Fibroblast of skin of scalp (primary cell): ENCODE results near the gene ZNF280C.

ENCODE experiments used
- DNase-seq: peaks from one replicate; pipeline ENCODE4 v3.0.0-alpha.2; 2013

The ZNF280C gene

DNA sequence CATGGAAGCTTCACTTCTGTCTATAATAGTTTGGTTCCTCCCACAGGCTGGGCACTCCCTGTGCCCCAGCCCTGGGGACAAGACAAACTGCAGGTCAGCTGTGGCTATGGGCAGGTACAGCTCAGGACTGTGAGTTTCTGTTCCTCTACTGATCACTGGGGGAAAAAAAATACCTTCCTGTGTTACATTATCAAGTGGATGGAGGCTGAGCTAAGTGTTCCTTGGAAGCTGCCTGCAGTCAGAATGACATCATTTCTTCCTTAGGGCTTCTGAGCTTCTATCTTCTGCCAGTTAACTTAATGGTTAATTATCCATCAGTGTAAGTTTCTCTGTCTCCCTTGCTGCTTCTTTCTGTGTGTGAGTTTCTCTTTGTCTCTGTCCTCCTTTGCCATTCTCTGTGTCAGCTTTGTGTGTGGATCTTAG lies 92.3 kb downstream of the ZNF280C start:
- DNase-seq: no peak

DNA sequence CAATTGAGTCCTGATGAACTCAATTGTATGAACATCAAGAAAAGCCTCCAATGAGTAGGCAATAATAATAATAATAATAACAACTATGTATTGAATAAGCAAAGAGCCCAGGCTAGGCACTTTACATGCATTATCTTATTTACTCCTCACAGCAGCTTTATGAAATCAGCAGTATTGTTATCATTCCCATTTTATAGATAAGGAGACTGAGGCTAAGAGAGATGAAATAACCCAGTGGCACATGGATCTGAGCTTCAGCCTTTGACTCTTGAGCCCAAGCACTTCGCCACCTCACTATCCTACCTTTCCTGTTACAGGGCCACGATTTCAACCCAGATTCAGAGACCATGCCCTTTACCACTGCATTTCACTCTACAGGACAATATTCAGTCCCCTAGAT lies 93.8 kb downstream of the ZNF280C start:
- DNase-seq: no peak

DNA sequence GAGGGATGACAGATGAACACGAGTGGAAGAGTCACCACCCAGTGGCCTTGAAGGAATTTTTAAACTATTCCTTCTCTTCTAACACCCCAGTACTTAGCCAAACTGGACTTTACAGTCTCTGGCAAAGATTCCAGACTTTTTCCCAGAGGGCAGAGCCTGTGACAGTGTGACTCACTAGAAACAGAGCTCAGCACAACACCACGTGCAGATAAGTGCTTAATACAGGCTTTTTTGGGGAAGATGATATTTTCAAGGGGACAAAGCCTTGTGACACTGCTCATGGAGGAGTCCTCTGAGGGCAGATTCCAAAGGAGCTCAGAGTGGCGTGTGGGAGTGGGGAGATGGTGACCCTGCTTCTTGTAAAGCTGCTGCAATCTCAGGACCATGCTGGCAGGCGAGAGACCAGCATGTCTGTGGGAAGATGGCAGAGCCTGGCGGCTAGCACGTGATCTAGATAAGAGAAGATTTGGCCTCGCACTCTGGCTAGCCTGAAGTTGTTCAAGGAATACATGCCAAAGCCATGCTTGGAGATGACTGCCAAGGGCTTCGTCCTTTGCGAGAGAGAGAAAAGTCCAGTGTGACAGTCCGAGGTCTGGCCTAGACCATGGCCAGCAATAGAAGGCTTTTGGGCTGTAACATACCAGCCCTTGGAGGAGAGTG lies 94.5 kb downstream of the ZNF280C start:
- DNase-seq: peak; percentile 72

DNA sequence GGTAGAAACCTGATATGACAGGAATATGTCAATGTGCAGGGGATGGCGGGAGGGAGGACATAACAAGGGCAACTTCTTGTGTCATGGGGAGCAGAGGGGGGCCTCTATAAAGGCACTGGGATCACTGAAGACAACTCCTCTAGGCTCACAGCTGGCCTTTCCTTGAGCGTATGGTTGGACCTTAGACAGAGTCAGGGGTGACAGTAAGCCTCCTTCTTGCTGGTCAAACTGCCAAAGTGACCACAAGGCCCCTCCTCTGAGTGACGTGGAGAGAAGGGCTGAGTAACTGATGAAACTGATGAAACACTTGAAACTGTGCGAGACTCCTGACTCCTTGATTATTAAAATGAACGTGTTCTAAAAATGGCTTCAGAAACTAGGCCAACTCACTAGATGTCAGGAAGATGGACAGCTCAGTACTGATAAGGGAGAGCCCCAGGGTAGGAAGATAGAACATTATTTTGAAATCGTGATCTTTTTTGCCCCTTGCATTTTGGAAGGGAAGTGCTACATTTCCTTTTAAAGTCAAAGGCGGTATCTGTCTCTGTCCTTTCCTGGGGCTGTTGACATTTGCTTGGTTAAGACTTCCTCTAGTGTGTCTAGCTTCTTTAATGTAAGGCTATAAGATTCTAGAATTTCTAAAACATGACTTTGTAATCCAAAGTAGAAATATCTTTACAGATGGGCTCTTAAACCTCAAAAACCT lies 95.4 kb downstream of the ZNF280C start:
- DNase-seq: peak; percentile 78

DNA sequence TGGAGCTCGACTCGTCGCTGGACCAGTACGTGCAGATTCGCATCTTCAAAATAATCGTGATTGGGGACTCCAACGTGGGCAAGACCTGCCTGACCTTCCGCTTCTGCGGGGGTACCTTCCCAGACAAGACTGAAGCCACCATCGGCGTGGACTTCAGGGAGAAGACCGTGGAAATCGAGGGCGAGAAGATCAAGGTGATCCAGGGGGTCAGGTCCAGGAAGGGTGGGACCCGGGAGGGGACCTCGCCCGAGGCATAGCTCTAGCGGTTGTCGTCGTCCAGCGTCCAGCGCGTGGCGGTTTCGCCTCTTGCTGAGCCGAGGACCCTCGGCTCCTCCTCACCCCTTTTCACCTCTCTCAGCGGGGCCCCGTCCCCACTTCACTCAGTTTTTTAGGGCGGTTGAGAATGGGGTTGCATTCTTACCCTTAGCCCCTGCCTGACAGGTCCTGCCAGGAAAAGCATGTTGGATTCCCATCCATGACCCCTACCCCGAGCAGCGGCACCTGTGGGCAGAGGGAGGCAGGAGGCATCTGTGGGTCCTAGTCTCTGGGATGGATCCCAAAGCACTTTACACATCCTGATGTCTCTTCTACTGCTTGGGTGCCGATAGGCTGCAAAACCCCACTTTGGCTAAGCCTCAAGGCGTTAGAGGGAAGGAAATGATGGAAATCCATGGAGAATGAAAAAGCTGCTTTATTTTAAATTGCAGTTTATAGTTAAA lies 96.4 kb downstream of the ZNF280C start:
- no peak for DNase-seq

DNA sequence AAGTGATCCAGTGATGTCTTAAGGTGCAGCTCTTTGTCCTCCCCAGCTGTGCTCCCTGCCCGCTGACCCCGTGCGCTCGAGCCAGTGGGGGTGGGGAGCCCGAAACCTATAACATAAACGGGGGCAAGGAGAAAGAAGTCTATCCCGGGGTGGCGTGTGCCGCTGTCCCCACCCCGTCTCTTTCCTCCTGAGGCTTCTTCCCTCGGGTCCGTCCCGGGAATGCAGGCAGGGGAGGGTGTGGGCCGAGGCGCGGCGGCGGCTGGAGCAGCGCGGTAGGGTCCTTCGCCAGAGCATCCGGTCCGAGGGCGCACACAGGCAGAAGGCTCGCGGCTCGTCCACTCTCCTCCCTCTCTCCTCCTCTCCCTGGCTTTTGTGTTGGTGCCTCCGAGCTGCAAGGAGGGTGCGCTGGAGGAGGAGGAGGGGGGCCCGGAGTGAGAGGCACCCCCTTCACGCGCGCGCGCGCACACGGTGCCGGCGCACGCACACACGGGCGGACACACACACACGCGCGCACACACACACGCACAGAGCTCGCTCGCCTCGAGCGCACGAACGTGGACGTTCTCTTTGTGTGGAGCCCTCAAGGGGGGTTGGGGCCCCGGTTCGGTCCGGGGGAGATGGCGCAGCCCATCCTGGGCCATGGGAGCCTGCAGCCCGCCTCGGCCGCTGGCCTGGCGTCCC lies 97.1 kb downstream of the ZNF280C start, which contains the start of gene RAB33A:
Gene RAB33A (plus strand): TSS at position 517 of the 681 bp plus-strand sequence. CDS start 101 bp downstream, at position 618.
- DNase-seq: peak; percentile 19

DNA sequence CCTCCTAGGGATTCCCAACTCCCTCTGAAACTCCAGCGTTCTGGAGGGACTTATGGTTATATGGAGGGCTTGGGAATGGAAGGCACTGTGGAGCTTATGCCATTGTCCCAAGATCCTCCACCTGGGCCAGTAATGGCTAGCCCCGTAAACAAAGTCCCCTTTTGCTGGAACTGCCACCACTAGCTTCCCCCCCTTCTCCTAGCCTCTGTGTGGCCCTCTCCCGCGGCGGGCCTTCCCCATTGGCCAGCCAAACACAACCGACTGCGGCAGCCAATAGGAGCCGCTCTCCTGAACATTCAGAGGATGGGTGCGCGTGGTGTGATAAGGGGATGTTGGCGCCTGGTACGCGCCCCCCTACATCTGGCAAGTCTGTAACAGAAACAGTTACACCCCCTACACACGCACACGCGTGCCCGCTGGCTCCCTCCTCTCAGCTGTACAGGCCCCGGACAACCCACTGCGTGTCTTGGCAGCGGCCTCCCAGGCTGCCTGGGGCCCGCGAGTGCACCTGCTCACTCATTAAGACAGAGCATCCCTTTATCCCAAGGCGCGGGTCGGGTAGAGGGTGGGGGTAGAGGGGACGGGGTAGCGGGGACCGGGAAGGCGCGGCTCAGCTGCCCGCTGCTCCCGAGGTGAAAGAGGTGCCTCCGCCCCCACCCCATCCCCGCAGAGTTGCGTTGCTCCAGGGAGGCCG lies 97.8 kb downstream of the ZNF280C start:
- DNase-seq: peak; percentile 20

DNA sequence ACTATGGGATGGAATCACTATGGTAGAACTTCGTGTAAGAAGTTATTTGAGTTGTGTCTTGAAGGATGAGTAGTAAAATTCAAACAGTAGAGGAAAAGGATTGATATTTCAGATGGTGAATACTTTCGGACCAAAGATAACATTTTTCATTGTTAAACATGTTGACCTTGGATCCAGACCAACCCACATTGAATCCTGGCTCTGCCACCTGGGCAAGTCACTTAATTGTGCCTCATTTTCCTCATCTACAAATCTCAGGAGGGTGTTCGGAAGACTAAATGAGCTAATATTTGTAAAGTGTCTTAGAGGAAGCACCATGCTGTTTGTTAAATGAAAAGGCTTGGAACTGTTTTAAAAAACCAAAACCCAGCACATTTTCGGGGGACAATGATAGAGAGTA lies 101.7 kb downstream of the ZNF280C start:
- no peak for DNase-seq

DNA sequence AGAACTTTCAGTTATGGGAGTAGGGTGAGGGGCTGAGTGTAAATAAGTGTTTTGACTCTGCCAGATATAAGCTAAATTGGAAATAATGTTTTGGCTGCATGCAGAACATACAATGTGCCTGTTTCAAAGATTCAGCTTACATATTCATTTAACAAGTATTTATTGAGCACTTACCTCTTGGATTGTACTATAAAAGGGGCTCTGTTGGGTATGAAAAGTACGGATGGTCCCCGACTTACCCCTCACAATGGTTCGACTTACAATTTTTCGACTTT lies 102.3 kb downstream of the ZNF280C start:
- DNase-seq: no peak

DNA sequence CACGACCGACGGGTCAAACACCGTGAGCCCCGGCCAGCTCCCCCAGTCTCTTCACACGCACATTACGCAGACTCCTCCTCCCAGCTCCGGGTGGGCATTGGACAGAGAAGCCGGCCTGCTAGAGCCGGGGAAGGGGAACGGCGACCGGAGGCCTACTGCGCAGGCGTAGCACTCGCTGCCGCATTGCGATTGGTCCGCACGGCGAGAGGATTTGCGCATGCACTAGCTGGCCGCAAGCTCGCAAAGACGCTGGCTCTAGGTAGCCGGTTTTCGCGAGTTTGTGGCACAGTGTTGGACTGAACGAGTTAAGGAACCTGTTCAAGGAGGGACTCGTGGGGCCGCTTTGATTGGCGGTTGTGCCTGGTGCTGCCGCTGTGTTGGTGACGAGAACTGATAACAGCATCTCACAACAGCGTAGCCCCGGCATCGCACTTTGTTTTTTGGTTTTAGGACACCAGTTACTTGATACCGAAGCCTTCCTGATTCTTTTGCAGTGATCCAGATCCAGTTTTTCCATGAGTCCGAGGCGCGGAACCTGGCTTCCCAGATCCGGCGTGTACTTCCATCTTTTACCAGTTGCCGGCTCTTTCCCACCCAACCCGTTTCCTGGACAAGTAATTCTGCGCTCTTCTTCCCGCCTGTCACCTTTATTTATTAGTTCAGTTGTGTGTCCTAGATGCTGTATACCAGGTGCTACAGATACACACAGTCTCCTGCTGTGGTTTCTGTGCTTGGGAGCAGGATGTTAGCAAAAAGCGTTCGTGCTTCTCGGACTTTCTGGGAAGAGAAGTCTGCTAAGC lies 102.8 kb downstream of the ZNF280C start, which contains the start of gene AIFM1:
Gene AIFM1 (minus strand): TSS at position 139 of the 800 bp plus-strand sequence. CDS start 185 bp downstream, outside the sequence.
- peak; percentile 94 for DNase-seq

DNA sequence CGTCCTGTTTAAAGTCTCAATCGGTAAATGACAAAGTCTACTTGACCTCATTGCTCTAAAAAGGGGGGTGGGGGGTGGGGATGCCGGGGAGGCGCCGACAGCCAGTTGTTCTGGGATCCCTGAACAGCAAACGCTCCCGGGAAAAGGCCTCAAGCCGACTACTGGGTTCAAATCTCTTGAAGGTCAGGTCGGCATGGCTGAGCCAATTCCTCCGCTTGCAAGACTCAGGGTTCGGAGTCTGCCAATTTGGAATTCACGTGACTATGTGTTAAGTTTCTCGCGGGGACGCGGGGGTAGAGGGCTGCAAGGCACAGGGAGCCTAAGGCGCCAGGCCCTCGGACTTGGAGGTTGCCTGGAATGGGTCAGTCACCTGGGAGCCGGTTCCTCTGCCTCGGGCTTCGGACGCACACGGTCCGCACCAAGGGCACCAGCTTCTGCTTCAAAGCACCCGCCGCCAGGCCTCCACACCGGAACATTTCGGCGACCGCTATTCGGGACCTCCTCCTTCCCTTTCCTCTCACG lies 103.5 kb downstream of the ZNF280C start:
- no peak for DNase-seq

DNA sequence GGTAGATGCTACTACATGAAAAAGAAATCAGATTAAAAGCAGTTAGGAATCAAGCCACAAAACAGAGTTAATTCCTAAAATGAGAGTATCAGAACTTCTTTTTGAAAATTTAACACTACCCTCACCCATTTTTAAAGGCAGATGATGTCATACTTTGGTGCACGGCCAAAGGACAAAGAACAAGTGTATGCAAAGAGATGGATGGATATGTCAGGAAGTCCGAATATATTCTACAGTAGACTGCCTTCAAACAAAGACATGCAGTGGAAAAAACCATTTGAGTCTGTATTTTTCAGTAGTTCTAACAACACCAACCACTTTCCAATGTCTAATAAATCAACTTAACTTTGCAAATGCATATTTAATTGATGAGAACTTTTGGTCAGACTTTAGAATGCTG lies 105.3 kb downstream of the ZNF280C start:
- DNase-seq: no peak

DNA sequence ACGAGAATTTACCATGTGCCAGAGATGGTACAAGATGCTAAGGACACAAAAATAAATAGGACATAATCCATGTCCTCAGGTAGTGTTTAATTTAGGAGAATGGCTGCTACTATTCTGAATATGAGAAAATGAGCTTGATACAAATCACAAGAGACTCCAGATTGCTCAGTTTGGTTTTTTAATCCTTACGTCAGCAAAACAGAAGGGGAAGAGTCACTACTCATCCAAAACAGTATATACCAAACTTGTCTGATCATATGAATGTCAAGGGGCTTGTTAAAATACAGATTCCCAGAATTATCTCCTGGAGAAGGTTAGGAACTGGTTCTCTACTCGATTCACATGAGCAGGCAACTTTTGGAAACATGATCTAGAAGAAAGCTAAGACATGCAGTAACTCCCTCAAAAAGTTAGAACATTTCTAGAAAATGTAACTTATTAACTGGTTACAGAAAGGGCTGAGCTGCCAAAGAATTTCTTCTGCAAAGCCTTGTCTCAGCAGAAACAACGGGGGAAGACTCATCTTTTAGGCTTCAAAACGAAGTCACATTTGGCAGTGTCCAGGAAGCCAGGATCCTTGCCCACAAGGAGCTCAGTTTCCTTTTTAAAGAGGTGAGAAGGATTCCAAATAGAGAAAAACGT lies 106.5 kb downstream of the ZNF280C start:
- DNase-seq: no peak

DNA sequence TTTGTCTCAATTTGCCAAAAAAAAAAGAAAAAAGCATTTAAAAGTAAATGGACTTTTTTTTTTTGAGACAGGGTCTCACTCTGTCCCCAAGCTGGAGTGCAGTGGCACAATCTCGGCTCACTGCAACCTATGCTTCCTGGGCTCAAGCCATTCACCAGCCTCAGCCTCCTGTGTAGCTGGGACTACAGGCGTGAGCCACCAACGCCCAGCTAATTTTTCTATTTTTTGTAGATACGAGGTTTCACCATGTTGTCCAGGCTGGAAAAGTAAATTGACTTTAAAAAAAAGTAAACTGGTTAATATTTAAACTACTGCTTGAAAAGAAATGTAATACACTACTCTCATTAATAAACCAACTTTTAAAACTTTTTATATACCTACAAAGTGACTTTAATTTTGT lies 108.9 kb downstream of the ZNF280C start:
- DNase-seq: no peak

DNA sequence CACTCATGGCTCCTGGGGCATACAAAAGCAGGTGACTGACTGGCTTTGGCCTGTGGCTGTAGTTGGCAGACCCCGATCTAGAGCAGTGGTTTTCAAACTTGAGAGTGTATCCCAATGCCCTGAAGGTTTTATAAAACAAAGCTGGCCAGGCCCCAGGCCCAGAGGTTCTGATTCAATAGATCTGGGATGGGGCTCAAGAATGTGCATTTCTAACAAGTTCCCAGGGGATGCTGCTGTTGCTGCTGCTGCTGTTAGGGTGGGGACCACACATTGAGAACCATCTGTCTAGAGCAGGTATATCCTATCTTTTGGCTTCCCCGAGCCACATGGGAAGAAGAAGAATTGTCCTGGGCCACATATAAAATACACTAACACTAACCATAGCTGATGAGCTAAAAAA lies 110.4 kb downstream of the ZNF280C start:
- DNase-seq: no peak

DNA sequence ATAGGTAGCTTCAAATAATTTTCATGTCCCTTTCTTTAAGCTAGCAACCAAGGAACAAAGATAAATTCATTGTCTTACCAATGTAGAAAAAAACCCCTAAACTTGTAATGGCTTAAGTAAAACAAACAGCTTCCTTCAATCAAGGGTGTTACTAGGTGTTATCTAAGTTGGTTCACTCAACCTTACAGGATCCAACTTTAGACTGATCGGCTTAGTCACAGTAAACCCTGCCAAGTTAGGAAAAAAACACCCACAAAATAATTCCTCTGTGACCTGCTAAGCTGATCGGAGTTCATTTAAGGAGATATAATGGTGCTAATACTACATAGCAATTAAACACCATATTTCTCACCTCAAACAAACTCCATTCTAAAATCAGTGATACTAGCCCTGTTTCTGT lies 113.1 kb downstream of the ZNF280C start:
- DNase-seq: no peak
